T-helper 2 cell treated with Interferon-gamma antibody and Interleukin-4, amounts not matched to agents 100 ng/mL and 5 ng/mL, for 36 hours (primary cell): ENCODE results near the gene TGFBRAP1. TPM values are rescaled to one million over a fixed set of nuclear protein-coding genes. Genes with fewer than 3 reads are reported as not detected.

Experiments used
- intact Hi-C: fragments of 100-400 bp; cut with micrococcal nuclease; formaldehyde crosslinking; loops from one replicate; pipeline ENCODE4 v1.15.1; 2023
- total RNA-seq: library from RNA; stranded (reverse); gene quantifications from 2 replicates; pipeline ENCODE4 v1.2.3, GENCODE V29; 2022

The TGFBRAP1 gene
- total RNA-seq, result 24.1 and 24.7 TPM in 2 replicates

- intact Hi-C loops, result loop anchor here (1.0 to 10.0 kb wide), 4 partner anchors 7 to 765 kb away; partner anchors contain the start of gene C2orf49
Observed at GRCh38 chr2:105329561-105330495, at the start of gene TGFBRAP1. Gene TGFBRAP1, minus strand, starts transcription at chr2:105329735. Its CDS starts 21,434 bp downstream, at chr2:105308301.

GRCh38 chr2:105378921-105379383 lies 49.4 kb upstream of the TGFBRAP1 start:
- intact Hi-C loops, result no loop called here

GRCh38 chr2:105378276-105378840 lies 48.8 kb upstream of the TGFBRAP1 start:
- intact Hi-C loops, result no loop called here

- intact Hi-C loops, result no loop called here
Observed at GRCh38 chr2:105377871-105378270, 48.3 kb upstream of the TGFBRAP1 start.

GRCh38 chr2:105376789-105377240 lies 47.3 kb upstream of the TGFBRAP1 start:
- intact Hi-C loops, result no loop called here

GRCh38 chr2:105376010-105376409 lies 46.5 kb upstream of the TGFBRAP1 start:
- intact Hi-C loops, result no loop called here

- intact Hi-C loops, result no loop called here
Observed at GRCh38 chr2:105375001-105375561, 45.5 kb upstream of the TGFBRAP1 start.

GRCh38 chr2:105373895-105374401 lies 44.4 kb upstream of the TGFBRAP1 start:
- intact Hi-C loops, result loop anchor here (5.0 kb wide), 2 partner anchors 423 to 723 kb away; no protein-coding TSS in a partner anchor

- intact Hi-C loops, result loop anchor here (5.0 kb wide), 2 partner anchors 424 to 724 kb away; no protein-coding TSS in a partner anchor
Observed at GRCh38 chr2:105373344-105373781, 43.8 kb upstream of the TGFBRAP1 start.

- intact Hi-C loops, result loop anchor here (2.0 to 5.0 kb wide), 3 partner anchors 27 to 725 kb away; no protein-coding TSS in a partner anchor
Observed at GRCh38 chr2:105371810-105372209, 42.3 kb upstream of the TGFBRAP1 start.

GRCh38 chr2:105371156-105371555 lies 41.6 kb upstream of the TGFBRAP1 start:
- intact Hi-C loops, result loop anchor here (2.0 to 5.0 kb wide), 3 partner anchors 26 to 726 kb away; no protein-coding TSS in a partner anchor

- intact Hi-C loops, result loop anchor here (1.0 to 5.0 kb wide), 5 partner anchors 25 to 727 kb away; no protein-coding TSS in a partner anchor
Observed at GRCh38 chr2:105369777-105370690, 40.5 kb upstream of the TGFBRAP1 start.

GRCh38 chr2:105368759-105369408 lies 39.3 kb upstream of the TGFBRAP1 start:
- intact Hi-C loops, result no loop called here

- intact Hi-C loops, result no loop called here
Observed at GRCh38 chr2:105365206-105365605, 35.7 kb upstream of the TGFBRAP1 start.

GRCh38 chr2:105364436-105365139 lies 35.1 kb upstream of the TGFBRAP1 start:
- intact Hi-C loops, result no loop called here

GRCh38 chr2:105362862-105363591 lies 33.5 kb upstream of the TGFBRAP1 start:
- intact Hi-C loops, result no loop called here

GRCh38 chr2:105361102-105361889 lies 31.8 kb upstream of the TGFBRAP1 start:
- intact Hi-C loops, result no loop called here
